GM21447 (cell line): ENCODE results near the gene QRICH1.

Experiments used
- ATAC-seq: cut with Tn5 transposase; IDR thresholded peaks from one replicate; pipeline ENCODE4 v1.9.1; 2021; ENCODE audit not compliant: unreplicated experiment

QRICH1 gene

GRCh38 chr3:49034650-49035049 lies 59.2 kb downstream of the QRICH1 start:
- ATAC-seq = no peak

- no peak for ATAC-seq
Measured at GRCh38 chr3:49032646-49033304, 61.1 kb downstream of the QRICH1 start.

- no peak for ATAC-seq
Measured at GRCh38 chr3:49030321-49030720, 63.5 kb downstream of the QRICH1 start.

GRCh38 chr3:49029563-49029884 lies 64.3 kb downstream of the QRICH1 start:
- no peak for ATAC-seq

- peak; percentile 76 for ATAC-seq
Measured at GRCh38 chr3:49028673-49029562, 65.0 kb downstream of the QRICH1 start, which contains the start of gene IMPDH2. TSS of gene IMPDH2 (minus strand) at chr3:49029398. CDS start at chr3:49029350, 48 bp downstream.

- no peak for ATAC-seq
Measured at GRCh38 chr3:49028298-49028672, 65.6 kb downstream of the QRICH1 start.

GRCh38 chr3:49027634-49028033 lies 66.2 kb downstream of the QRICH1 start:
- no peak for ATAC-seq

- no peak for ATAC-seq
Measured at GRCh38 chr3:49026536-49026935, 67.3 kb downstream of the QRICH1 start.

- ATAC-seq = no peak
Measured at GRCh38 chr3:49025793-49026520, 67.9 kb downstream of the QRICH1 start.

- ATAC-seq = no peak
Measured at GRCh38 chr3:49025005-49025792, 68.7 kb downstream of the QRICH1 start.

- no peak for ATAC-seq
Measured at GRCh38 chr3:49024449-49024848, 69.4 kb downstream of the QRICH1 start.

GRCh38 chr3:49023775-49024174 lies 70.1 kb downstream of the QRICH1 start:
- ATAC-seq = no peak

- ATAC-seq = no peak
Measured at GRCh38 chr3:49022688-49023171, 71.1 kb downstream of the QRICH1 start.

- peak; percentile 53 for ATAC-seq
Measured at GRCh38 chr3:49021813-49022687, 71.8 kb downstream of the QRICH1 start, which contains the start of gene NDUFAF3. TSS of gene NDUFAF3 (plus strand) at chr3:49022121. CDS start at chr3:49022145, 24 bp downstream.

- peak; percentile 48 for ATAC-seq
Measured at GRCh38 chr3:49021213-49021812, 72.6 kb downstream of the QRICH1 start.

GRCh38 chr3:49020330-49021212 lies 73.3 kb downstream of the QRICH1 start:
- peak; percentile 8 for ATAC-seq

- ATAC-seq = no peak
Measured at GRCh38 chr3:49019941-49020329, 73.9 kb downstream of the QRICH1 start.

- ATAC-seq = no peak
Measured at GRCh38 chr3:49018707-49019006, 75.2 kb downstream of the QRICH1 start.
